Lung microvascular endothelial cell (primary cell): ENCODE data around the gene UBE2Q1. TPM values are rescaled to one million over a fixed set of nuclear protein-coding genes. Genes with fewer than 3 reads are reported as not detected.

Source experiments
- DNase-seq, 2 donors: peaks; one replicate each; pipeline versions ENCODE4 v3.0.0 to v3.0.0-alpha.2; 2010; ENCODE audit warnings: low read depth in 2 of 2
- total RNA-seq: library from RNA; depleted of rRNA; stranded (reverse); fragments of >200 nt; gene quantifications from 2 replicates; pipeline ENCODE4 v1.2.1, GENCODE V29; 2014

The UBE2Q1 gene
- 25.9 and 43.3 TPM in 2 replicates for total RNA-seq

- DNase-seq, result peak; percentile 51 to 56
These were observed at the start of gene UBE2Q1 for GRCh38 chr1:154557939-154558719. Gene UBE2Q1 (minus strand): TSS chr1:154558662. CDS start chr1:154558553, 109 bp downstream.

GRCh38 chr1:154607609-154608396, 49.3 kb upstream of the UBE2Q1 start, which contains the start of gene ADAR:
Gene ADAR (minus strand): TSS chr1:154608186. CDS start chr1:154608006, 180 bp downstream.
- DNase-seq, result peak; percentile 98

DNA sequence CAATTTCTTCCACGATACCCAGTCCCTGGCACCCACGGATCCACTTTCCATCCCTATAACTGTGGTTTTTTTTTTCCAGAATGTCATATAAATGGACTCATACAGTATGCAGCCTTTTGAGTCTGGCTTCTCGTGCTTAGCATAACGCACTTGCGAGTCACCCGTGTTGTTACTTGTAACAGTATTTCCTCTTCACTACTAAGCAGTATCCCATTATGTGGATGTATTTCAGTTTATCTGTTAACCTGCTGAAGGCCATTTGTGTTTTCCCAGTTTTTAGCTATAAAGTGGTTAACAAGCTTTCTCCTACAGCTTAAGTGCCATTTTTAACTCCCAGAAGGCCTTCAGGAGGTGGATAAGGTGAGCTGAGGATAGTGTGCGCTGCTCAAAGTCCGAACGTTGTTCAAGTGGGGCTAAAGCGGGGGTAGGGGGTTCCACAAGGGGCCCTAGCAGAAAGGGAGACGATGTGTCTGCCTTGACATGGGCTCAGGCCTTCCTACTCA, 48.7 kb upstream of the UBE2Q1 start:
- DNase-seq, result peak; percentile 42 to 57

DNA sequence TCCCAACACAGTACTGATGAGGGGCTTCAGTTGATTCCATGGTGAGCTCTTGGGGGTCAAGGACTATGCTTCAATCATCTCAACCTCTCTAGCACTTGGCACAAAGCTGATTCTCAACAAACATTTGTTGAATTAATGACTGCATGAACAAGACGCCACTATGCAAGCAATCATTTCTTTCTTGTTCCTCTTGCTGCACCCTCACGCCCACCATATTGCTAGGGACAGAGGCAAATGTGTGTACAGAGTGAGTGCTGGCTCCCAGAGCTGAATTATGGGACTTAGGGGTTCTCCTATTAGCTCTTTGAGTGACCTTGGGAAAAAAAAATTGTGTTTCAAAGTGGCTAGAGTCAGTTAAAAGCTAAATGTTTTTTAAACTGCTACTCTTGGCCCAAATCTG, 47.1 kb upstream of the UBE2Q1 start:
- DNase-seq, result no peak

DNA sequence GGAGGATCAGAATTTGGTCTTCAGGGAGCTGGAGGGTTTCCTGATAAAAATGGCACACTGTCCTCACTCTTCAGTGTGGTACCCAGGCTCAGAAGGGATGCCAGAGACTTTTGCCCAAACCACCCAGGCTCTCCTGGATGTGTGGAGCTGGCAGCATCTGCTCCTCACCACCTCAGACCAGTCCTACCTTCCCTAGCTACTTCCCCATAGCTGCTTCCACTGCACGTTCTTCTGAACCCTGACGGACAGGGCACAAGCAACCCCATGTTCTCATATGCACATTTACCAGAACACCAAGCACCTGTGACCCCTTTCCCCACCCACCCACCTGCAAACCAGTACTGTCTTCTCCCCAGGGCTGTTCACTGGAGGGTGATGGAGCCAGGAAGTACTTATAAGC, 44.9 kb upstream of the UBE2Q1 start:
- DNase-seq, result no peak

- DNase-seq, result no peak
These were observed 41.2 kb upstream of the UBE2Q1 start for GRCh38 chr1:154599658-154600057.

GRCh38 chr1:154598871-154599635, 40.6 kb upstream of the UBE2Q1 start:
- DNase-seq, result peak in 1 of 2 donors; percentile 28

DNA sequence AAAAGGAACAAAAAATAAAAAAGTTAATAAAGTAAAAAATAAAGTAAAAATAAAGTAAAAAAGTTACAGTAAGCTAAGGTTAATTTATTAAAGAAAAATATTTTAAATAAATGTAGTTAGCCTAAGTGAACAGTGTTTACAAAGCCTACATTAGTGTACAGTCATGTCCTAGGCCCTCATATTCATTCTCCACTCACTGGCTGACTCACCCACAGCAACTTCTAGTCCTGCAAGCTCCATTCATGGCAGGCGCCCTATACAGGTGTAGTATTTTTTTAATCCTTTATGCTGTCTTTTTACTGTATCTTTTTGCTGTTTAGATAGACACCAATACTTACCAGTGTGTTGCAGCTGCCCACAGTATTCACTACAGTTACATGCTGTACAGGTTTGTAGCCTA, 37.2 kb upstream of the UBE2Q1 start:
- DNase-seq, result peak in 1 of 2 donors; percentile 39

DNA sequence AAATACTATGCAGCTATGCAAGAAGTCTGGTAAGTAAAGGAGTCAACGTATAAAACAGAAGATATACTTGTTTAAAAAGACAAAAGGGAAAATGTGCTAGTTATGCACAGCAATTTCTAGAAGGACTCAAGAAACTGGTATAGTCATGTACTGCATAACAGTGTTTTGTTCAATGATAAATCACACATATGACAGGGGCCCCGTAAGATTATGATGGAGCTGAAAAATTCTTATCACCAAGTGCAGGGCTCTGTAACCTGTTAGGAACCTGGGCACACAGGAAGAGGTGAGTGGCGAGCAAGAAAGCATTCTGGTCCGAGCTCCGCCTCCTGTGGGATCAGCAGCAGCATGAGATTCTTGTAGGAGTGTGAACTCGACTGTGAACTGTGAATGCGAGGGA, 36.3 kb upstream of the UBE2Q1 start:
- no peak for DNase-seq

DNA sequence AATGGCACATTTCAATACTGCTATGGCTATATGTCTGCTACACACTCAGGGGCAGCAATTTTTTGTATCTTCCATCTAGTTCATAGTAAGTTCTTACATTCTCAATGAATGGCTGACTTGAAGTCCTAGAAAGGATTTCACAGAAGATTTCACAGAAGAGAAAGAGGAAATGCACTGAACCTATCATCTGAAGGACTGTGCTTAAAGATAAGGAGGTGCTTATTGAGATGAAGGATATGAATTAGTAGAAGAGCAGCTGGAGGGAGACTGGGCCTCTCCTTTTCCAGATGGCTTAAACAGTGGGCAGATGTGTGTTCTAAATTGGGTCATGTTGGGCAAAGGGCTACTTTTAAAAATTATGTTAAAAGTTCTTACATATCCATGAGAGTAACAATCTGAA, 34.9 kb upstream of the UBE2Q1 start:
- DNase-seq, result no peak

DNA sequence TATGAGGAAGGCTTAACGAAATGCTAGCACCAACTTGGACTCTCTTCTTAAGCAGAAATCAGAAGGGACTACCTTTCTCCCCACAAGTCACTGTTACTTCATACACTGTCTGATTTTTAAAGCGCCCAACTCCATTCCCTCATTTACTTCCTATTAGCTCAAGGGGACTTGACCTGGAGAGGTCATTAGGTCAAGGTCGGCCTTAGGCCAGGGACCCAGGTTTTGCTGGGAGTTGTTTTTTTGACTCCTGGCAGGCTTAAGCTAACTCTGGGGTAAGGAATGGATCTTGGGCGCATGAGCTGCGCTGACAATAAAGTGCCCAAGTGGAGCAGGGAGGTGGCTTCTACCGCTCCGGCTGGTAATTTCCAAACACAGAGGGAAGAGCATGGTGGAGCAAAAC, 32.7 kb upstream of the UBE2Q1 start:
- DNase-seq, result no peak

DNA sequence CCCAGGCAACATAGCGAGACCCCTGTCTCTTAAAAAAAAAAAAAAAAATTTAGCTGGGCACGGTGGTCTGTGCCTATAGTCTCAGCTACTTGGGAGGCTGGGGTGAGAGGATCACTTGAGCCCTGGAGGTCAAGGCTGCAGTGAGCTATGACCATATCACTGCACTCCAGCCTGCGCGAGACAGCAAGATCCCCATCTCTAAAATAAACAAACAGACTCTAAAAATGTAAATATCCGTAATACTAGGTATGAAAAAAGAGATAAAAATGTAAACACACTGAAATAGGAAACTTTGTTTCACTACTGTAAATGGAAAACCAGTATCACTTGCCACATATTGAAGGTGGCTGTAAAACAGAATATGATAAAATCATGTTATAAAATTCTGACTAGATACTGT, 32.3 kb upstream of the UBE2Q1 start:
- DNase-seq, result no peak

- DNase-seq, result peak in 1 of 2 donors; percentile 33
These were observed 31.3 kb upstream of the UBE2Q1 start for GRCh38 chr1:154589780-154590179.

GRCh38 chr1:154586641-154587040, 28.2 kb upstream of the UBE2Q1 start:
- no peak for DNase-seq

DNA sequence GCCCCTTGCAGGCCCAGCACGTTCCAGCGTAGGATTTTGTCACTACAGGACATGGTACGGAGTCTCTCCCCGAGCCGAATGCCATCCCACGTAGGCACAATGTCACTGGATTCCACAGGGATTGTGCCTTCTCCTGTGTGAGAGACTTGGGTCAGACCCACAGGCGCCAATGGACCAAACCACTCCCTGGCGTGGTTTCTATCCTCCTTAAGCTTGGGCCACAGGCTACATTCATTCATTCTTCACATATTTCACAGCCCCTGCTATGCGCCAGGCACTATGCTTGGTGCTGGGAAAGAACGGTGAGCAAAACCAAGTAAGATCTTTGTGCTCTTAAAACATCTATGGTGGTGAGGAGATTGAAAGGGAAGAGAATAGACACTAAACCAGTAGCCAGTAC, 27.8 kb upstream of the UBE2Q1 start:
- no peak for DNase-seq

DNA sequence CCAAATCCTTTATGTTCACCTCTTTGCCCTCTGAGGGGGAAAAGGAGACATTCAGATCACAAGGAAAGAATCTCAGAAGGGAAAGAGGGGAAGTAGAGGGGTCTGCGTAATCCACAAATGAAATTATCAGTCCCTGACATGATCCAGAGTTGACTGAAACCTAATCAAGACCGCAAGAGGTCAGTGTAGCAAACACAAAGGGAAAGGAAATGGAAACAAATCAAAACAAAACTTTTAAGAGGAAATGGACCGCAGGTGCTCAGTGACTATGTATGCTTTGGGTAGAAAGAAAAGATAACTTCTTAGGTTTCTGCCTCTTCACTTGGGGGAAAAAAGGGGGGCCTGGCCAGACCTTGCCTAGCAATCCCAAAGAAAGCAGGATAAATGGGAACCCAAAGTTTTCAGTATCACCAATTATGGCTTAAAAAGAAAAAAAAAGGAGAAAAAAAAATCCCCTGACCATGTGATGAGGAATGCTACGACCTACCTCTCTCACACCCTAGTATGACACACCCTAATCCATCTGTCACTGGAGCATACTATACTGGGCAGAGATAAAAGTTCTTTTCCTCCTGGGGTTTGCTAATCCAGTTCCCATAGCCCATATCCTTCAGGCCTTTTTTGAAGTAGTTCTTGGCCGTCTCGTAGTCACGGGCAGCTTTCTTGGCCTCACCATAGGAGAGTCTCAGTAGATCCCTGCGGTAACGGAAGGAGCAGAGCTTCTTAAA, 26.0 kb upstream of the UBE2Q1 start:
- peak; percentile 68 to 72 for DNase-seq

DNA sequence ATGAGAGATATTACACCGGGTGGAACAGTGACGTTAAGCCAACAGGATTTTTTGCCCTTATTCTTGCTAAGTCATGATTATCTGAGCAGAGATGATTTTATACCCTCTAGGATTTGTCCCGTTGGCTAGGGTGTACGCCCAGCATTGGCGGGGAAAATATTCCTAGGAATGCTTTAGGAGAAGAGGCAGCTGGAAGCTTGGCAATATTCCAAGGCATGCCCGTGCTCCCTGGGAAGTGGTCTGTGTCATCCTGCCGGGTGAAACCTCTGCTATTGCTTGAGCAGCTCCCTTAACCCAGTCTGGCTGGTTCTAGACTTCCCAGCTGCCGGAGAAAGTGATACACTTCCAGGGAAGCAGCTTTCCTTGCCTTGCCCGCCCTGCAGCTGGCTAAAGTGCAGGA, 25.3 kb upstream of the UBE2Q1 start:
- peak; percentile 16 to 80 for DNase-seq

GRCh38 chr1:154582885-154583284, 24.4 kb upstream of the UBE2Q1 start:
- no peak for DNase-seq

DNA sequence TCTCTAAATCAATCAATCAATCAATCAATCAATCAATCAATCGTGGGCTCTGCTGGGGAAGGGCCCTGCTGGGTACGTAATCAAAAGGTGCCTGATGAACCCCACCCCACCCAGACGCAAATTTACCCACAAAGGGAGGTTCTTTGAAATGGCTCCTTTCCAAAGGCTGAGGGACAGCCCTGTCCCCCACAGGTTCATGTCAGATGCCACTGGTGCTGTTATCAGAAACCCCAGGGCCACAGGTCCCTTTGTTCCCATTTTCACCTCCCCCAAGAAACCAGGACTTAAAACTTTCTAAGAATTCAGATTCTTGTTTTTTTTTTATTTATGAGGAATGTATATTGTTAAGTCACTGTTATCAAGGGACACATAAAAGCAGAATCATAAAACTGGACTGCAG, 23.3 kb upstream of the UBE2Q1 start:
- no peak for DNase-seq

DNA sequence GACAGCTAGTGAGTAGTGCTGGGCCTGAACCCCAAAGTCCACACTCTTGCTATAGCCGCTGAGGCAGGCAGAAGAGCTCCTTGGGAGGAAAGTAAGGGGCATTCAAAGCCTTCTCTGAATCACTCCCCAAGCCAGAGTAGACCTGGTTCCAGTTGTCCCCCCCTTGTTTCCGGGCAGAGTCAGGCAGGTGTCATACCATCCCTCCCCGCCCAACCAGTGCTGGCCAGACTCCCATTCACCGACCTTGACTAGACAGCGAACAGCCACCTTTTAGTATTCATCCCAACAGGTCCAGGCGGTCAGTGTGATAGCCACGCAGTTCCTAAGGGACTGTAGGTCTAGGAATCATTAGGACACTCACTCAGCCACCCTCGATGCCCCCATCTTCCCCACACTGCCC, 20.9 kb upstream of the UBE2Q1 start:
- DNase-seq, result no peak

GRCh38 chr1:154578058-154578418, 19.6 kb upstream of the UBE2Q1 start:
- DNase-seq, result peak in 1 of 2 donors; percentile 31
